ENCODE measurements around the gene LRRC25.
A peak's percentile ranks its signal among the peaks of the same experiment; 100 is the strongest.
"Not testable (repeated sequence)": the region's sequence is repeated elsewhere in the genome, so short reads cannot be mapped to it uniquely, and the experiment has no call there.

The LRRC25 gene

DNA sequence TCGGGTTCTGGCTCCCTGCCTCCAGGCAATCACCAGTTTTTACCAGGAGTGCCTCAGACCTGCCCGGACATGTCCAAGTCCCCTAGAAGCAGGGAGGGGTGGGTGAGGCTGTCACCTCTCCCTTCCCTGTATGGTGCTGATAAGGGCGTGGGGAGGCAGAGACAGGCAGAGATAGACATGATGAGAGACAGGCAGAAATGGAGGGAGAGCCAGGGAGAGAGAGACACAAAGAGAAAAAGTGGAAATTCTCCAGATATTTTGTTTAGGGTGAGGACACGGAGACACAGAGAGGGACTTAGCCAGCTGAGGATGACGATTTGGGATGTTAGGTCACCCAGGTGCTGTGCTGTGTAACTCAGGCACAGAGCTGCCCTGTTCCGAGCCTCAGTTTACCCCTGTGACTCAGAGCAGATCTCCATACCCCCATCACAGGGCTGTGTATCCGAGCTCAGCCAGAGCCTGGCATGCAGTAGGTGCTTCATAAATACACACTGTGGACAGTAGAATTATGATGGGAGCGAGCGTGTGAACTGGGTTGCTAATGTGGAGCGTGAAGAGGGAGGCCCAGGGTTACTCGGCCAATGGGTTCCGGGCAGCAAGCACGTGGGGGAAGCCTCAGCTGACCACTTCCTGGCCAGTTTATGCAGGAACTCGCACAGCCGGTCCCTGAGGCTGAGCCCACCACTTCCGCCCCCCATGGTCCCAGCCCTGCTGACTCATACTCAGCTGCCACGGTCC is 23.4 kb downstream of the LRRC25 start:
- DNase-seq = peak; percentile 25

DNA sequence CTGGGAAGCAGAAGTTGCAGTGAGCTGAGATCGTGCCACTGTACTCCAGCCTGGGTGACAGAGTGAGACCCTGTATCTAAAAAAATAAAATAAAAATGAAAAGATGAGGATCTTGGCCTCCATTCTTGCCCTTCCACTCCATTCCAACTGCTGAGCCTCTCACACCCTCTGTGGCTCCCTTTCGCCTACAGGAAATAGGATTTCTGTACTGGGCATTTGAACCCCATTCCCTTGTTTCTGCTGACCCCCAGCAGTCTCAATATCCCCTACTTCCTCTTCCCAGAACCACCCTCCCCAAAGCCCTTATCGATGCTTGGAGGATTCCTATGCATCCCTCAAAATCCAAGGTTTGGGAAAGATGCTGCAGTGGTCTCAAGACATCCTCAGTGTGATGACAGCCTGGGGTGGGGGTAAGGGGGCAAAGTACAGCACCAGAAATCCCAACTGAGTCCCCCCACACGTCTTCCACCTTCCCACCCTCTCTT is 24.0 kb downstream of the LRRC25 start:
- DNase-seq = no peak

DNA sequence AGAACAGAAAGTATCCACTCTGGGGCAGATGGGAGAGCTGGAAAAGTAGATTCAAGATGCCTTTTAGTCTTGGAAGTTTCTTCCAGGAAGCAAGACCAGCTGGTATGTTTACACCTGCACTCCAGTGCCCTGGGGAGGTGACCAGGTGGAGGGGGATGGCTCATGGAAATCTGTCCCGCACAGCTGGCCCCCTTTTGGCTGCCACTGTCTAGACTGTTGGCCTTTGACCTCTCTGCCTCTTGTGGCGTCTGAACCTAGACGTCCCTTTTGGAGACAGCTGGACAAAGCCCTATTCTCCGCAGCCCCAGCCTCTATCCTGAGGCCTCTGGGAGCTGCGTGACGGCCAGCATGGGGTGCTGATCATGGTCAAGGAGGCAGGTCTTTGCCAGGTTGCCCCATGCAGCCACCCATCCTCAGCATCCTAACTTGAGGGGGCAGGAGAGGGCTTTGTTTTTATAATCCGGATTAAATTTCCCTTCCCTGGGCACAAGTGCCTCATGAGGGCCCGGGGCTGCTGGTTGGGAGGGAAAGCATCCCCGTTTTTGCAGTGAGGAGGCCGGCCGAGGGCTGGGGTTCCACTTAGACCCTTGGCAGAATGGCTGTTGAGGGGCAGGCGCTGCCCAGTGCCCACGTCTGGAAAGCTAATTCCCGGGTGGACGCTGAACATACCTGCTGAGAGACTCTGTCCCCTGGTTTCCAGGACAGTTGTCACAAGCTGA is 28.8 kb downstream of the LRRC25 start:
- DNase-seq = no peak

GRCh38 chr19:18366021-18366435 is 31.4 kb downstream of the LRRC25 start:
- no peak for DNase-seq

DNA sequence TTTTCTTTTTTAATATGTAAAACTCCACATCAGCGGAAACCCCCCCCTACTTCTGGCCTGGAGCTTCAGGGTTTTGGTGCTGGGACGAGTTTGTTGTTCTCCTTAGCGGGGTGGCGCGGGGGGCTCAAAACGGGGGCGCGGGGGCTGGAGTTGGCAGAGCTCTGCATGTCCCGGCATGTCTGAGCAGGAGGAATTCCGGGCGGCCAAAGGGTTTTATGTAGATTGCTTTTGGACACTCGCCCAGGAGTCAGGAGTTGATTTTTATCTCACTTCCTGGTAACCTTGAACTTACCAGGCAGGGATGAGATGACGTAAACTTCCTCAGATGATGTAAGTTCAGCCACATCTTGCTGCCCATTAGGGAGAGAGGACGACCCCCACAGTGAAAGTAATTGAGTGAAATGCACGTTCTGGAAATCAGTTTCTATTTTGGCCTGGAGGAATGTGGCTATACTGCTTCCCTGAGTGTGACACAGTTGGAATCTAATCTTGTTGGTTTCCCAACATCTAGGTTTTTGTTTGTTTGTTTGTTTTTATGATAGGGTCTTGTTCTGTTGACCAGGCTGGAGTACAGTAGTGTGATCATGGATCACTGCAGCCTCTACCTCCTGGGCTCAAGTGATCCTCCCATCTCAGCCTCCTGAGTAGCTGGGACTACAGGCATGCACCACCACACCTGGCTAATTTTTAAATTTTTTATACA is 32.4 kb downstream of the LRRC25 start:
- no peak for DNase-seq

- not testable (repeated sequence) for DNase-seq
These were observed 33.1 kb downstream of the LRRC25 start for GRCh38 chr19:18364277-18364825.

GRCh38 chr19:18363787-18364186 is 33.6 kb downstream of the LRRC25 start:
- DNase-seq = no peak

DNA sequence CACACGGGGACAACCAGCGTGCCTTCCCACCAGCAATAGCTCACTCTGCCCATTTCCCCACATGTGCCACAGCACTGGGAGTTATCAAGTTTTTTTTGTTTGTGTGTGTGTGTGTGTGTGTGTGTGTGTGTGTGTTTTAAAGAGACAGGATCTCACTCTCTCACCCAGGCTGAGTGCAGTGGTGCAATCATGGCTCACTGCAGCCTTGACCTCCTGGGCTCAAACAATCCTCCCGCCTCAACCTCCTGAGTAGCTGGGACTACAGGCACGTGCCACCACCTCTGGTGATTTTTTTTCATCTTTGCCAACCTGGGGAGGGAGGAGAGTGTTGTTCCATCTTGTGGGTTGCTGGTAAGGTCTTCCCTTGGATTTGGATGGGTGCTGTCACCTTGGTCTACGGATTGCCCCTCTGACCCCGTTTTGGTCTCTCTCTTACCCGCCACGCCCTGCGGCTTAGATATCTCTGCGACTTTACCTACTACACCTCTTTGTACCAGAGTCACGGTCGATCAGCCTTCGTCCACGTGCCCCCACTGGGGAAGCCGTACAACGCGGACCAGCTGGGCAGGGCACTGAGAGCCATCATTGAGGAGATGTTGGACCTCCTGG is 34.4 kb downstream of the LRRC25 start:
- DNase-seq = no peak

DNA sequence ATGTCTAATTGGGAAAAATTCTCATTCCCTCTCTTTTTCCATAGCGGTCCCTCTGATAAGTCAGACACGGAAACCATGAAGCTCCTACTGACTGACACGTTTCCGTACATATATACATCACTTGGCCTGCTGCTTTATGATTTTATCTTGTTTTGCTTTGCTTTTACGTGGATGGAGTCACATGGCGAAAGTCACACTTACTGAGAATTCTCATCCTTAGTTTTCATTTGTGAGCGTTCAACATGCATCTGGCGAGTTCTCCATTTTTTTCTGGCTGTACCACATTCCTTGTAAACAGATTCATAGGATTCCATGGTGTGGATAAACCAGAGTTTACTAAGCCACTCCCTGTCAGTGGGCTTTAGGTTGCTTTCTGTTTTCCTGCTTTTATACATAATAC is 35.8 kb downstream of the LRRC25 start:
- no peak for DNase-seq

GRCh38 chr19:18357041-18357440 is 40.4 kb downstream of the LRRC25 start:
- no peak for DNase-seq

DNA sequence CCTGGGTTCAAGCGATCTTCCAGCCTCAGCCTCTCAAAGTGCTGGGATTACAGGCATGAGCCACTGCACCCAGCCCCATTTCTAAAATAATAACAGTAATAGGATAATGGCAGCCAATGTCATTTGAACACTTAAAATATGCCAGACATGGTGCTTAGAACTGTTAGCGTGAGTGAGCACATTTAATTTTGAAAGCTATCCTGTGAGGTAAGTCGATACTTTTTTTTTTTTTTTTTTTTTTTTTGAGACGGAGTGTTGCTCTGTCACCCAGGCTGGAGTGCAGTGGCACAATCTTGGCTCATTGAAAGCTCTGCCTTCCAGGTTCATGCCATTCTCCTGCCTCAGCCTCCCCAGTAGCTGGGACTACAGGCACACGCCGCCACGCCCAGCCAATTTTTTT is 42.7 kb downstream of the LRRC25 start:
- not testable (repeated sequence) for DNase-seq

GRCh38 chr19:18353378-18354005 is 43.9 kb downstream of the LRRC25 start:
- DNase-seq = no peak

DNA sequence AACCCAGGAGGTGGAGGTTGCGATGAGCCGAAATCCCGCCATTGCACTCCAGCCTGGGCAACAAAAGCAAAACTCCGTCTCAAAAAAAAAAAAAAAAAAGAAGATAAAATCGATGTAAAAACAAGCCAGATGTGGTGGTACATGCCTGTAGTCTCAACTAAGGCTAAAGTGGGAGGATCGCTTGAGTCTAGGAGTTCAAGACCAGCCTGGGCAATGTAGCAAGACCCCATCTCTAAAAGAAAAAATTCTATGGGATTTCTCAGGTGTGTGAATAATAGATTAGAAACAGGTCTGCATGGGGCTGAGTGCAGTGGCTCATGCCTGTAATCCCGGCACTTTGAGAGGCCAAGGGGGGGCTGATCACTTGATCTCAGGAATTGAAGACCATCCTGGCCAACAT is 45.9 kb downstream of the LRRC25 start:
- no peak for DNase-seq

DNA sequence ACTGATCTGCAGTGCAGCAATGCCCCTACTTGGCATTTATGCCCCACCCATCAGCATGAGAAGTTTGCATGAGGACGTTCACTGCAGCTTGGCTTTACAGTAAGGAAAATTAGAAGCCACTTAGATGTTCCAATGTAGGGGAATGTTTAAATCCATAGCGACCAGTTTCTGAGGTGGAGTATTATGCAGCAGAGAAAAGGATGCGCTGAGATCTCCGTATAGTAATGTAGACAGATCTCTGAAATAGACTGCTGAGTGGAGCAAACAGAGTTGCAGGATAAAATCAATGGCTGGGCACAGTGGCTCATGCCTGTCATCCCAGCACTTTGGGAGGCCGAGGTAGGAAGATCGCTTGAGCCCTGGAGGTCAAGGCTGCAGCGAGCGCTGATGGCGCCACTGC is 46.9 kb downstream of the LRRC25 start:
- no peak for DNase-seq

- DNase-seq = no peak
These were observed 47.8 kb downstream of the LRRC25 start for GRCh38 chr19:18349524-18350128.

GRCh38 chr19:18348818-18349339 is 48.5 kb downstream of the LRRC25 start:
- not testable (repeated sequence) for DNase-seq

DNA sequence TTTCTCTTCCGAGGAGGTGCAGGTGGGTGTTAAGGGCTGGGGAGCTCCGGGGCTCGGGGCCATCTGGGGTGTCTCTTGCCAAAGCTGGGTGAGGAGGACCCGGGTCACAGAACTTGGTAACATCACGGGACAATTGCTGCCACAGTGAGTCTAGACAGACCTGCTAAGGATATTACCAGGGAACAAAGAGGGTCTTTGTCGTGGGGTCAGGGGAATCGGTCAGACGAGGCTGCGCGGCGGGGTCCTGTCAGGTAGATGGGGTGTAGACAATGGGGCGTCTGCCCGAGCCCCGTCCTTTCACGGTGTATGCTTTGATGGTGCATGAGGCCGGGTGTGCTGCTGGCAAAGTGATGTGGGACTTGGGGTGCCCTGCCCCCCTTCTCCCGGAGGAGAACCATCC is 49.3 kb downstream of the LRRC25 start:
- DNase-seq = no peak

- no peak for DNase-seq
These were observed 51.3 kb downstream of the LRRC25 start for GRCh38 chr19:18346091-18346490.

- DNase-seq = no peak
These were observed 52.1 kb downstream of the LRRC25 start for GRCh38 chr19:18345296-18345695.

DNA sequence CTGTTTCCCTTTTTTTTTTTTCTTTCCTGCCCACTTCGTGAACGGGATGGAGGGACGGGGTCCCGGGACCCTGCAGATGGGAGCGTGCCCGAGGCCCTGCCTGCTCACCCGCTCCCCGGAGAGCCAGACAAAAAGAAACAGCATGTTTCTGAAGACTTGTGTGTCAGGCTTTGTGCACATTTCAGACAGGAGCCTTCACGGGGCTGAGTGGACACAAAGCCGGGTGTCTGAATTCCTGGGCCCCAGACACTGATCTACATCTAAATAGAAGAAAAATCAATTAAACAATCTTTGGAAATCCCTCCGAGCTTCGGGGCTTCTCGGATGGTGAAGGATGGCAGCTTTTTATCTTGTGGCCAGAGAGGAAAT is 52.9 kb downstream of the LRRC25 start:
- no peak for DNase-seq

DNA sequence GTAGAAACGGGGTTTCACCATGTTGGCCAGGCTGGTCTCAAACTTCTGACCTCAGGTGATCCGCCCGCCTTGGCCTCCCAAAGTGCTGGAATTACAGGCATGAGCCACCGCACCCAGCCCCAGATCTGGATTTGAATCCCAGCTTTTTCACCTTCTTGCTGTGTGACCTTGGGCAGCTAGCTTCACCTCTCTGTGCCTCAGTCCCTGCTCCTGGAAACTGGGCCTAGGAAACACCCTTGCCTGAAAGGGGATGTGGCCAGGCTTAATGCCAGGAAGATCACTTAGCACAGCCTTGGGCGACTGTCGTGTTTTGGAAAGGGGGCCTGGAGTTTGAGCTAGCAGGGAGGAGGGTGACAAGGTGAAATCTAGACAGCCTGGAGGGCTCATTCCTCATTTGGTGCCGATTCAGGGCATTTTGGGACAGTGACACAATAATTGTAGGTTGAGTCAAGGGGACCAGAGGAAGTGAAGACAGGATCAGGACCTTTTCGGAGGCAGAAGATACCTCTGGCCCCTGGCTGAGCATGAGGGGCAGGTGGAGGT is 55.3 kb downstream of the LRRC25 start:
- no peak for DNase-seq
